Dermis microvascular lymphatic vessel endothelial cell (primary cell): Measurements from ENCODE around the gene SLC12A8. TPM values are rescaled to one million over a fixed set of nuclear protein-coding genes. Genes with fewer than 3 reads are reported as not detected.
A peak's percentile ranks its signal among the peaks of the same experiment; 100 is the strongest.

ENCODE experiments used
- DNase-seq, 2 donors: peaks; one replicate each; pipeline versions ENCODE4 v3.0.0 to v3.0.0-alpha.2; 2010; ENCODE audit warnings: low read depth in 2 of 2
- total RNA-seq: library from RNA; depleted of rRNA; stranded (reverse); fragments of >200 nt; gene quantifications from 2 replicates; pipeline ENCODE4 v1.2.1, GENCODE V29; 2014

Gene SLC12A8
- total RNA-seq, 1 donor from 2014 or later = 0.13 TPM

- no peak for DNase-seq
Measured at GRCh38 chr3:125219261-125219701, 6.7 kb upstream of the SLC12A8 start.

DNA sequence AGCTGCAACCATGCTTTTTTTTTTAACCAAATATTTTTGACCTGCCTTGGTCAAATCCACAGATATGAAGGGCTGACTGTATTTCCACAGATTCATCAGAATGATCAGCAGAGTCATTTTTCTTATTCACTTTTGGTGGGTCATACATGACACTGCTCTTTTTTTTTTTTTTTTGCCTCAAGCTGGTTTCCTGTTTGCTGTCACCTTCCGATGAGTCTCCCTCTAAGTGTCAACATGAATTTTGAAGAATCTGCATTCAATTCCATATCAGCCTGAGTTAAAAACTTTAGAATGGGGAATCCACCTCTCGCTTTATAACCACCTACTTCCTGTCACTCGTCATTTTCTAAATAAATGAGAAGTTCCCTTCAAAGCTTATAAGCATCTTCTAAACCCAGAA is 2.2 kb upstream of the SLC12A8 start:
- DNase-seq = peak in 1 of 2 donors; percentile 16

GRCh38 chr3:125213946-125214542 is 1.5 kb upstream of the SLC12A8 start:
- no peak for DNase-seq

DNA sequence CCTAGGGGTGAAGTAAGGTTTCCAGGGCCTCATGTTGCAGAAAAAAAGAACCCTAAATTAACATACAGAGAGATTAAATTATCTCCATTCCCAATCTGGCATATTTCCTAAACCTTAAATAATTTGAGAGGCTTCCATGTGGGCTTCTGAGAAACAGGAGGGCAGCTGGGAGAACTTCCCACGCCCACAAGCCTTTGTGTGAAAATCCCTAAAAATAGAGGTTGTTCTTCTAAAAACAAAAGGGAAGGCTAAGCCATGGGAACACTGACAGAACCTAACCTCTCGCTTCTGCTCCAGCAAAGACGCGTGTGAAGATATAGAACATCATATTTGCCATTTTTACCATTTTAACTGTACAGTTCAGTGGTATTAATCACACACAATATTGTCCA is 812 bp upstream of the SLC12A8 start:
- DNase-seq = no peak

DNA sequence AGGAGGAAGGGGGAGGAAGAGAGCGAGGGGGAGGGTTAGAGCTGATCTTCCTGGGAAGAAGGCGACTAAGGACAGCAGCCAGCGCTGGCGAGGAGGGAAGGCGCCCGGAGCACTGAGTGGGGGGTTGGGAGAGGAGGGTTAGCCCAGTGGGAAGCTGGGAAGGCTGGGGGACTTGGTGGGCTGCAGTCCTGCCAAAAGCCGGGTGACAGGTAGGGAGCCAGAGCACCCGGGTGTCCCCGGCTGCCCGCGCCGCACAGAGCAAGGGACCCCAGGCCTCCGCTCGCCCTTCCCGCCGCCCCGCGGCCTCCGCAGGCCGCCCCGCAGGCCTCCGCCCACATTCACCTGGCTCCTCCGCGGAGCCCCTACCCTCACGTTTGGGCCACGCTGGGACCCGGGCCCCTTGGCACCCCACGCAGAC is 448 bp downstream of the SLC12A8 start:
- DNase-seq = no peak

DNA sequence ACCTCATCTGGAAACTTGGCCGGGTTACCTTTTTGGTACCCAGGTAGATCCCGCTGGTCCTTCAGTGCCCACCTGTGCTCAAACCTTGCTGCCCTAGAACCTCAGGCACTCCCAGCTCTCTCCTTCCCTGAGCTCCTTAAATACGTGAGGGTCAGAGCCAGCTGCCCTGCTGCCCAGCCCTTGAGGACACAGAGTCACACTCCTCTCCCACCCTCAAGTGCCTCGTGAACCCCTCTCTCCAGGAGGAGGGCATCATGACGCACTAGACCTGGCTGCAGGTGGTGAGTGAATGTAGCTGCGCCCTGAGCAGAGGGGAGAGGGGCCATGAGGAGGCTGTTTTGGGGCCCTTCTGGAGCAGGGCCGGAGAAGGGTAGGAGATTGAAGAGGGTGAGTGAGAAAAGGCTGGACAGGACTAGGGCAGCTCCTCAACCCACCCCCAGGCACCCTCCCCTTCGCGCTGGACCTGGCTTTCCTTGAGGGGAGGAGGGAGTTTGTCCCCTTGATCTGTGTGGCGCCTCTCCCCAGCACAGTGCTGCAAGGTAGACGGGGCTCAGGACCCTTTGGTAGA is 941 bp downstream of the SLC12A8 start:
- DNase-seq = no peak

- no peak for DNase-seq
Measured at GRCh38 chr3:125207949-125208568, 4.5 kb downstream of the SLC12A8 start.

DNA sequence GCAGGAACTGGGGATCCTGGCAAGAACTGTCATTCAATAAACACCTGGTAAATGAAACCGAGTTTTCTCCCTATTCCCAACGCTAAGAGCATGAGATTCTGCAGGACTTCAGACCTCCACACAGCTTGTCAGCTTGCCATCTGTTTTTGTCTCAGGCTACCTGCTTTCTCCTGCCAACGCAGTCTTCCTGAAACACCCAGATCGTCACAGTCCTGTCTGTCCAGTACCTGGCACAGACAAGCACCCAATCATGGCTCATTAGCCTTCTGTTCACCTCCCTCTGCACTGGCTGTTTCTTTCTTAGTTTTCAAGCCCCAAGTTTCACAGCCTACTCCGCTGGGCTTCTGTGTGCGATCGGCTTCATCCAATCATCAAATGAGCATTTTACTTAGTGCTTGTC is 5.0 kb downstream of the SLC12A8 start:
- no peak for DNase-seq

DNA sequence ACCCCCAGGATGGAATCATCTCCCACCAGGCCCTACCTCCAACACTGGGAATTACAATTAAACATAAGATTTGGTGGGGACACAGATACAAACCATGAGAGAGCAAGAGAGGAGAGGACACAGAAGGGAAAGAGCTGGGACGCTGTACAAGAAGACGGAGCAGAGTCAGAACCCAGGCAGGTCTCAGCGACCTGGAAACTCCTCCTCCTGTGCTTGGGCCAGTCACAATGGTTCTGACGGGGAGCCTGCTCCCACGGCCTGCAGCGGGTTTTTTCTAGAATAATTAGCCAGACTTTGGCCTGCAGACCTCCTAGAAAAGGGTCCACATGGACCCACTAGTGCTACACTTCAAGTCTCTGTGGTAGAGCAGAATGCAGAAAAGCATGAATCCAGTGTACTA is 5.6 kb downstream of the SLC12A8 start:
- no peak for DNase-seq

DNA sequence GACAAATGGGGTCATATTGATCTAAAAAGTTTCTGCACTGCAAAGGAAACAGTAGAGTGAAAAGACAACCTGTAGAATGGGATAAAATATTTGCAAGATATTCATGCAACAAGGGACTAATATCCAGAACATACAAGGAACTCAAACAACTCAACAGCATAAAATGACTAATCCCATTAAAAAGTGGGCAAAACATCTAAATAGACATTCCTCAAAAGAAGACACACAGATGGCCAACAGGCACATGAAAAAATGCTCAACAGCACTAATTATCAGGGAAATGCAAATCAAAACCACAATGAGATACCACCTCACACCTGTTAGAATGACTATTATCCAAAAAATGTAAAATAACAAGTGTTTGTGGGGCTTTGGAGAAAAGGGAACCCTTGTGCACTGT is 8.8 kb downstream of the SLC12A8 start:
- DNase-seq = no peak

DNA sequence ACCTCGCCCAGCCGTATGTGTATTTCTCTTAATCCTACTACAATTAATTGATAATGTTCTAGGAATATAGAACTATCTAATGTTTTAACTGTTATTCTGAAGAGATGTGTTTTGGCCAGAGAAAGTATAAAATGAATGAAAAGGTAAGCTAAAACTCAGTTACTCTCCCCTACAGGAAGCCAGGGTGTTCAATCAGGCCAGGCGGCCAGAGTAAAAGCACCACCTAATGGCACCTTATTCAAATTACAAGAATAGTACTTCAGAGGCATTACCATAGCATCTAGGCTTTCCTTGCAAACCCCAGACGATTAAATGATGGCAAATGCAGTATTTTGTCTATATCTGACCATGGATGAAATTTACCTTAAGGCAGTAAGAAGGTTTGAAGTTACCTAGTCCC is 10.4 kb downstream of the SLC12A8 start:
- no peak for DNase-seq

- no peak for DNase-seq
Measured at GRCh38 chr3:125200731-125201139, 11.8 kb downstream of the SLC12A8 start.

GRCh38 chr3:125194849-125195601 is 17.5 kb downstream of the SLC12A8 start:
- no peak for DNase-seq

DNA sequence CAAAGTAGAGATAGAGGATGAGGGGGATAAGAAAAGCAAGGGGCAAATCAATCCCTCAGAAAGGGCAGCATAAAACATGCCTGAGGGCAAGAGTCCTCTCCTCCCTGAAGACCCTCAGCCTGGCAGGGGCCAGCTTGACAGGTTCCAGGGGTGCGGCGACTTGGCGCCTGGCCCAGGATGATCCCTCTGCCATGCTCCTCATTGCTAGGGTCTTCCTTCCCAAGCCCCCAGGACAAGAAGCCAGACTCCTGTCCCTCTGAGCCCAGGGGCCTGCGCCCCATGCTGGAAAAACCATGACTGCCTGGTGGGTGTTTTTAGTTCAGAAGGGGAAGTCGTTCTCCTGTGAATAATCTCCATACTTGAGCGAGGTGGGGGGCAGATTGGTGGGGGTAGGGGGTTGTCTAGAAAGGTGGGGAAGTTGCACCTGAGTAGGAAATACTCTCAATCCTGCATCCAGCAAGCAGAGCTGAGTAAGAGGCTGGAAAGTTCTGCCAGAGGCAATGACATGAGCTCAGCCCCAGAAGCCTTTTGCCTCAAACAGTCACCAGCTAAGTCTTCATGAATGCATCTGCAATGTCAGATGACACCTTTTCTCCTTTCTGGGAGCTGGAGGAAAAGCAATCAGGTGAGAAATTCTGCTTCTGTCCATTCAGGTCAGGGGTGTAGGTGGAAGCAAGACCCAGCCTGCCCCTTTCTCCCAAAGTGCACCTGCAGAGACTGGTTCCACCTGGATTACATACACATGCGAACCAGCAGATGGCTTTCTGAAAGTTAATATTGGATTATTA is 18.3 kb downstream of the SLC12A8 start:
- DNase-seq = no peak

GRCh38 chr3:125192190-125193035 is 20.1 kb downstream of the SLC12A8 start:
- DNase-seq = no peak

DNA sequence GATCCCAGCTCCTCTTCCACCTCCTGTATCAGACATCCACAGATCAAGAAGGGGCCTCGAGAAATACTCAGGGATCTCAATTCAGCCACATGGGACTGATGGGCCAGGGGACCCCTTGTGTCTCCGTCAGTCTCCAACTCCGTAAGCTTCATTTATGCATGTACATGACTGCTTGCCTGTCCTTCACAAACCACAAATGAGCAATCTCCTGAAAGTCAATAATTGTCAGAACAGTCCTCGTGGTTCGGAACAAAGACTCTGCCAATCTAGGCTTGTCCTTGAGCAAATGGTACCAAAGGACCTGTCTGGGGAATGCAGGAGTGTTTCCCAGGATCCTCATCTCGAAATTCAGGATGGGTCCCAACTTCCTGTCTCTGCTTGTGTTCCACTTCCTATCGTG is 20.8 kb downstream of the SLC12A8 start:
- no peak for DNase-seq

DNA sequence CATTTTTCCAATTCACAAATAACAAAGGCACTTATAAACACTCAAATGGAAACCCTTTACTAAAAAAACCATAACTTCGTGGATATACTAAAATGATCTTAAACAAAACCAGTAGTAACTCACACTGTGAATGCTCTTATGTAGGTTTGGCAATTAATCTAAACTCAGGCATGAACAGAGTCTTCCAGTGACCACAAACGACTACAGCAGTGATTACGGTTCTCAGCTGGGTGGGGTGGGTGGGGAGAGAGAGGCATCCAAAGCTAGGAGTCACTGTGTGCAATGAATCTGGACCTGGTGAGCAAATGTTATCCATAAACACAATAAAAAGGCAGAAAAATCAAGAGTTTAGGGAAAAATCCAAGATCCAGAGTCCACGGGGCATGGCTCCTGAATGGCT is 21.3 kb downstream of the SLC12A8 start:
- no peak for DNase-seq

GRCh38 chr3:125190786-125191185 is 21.8 kb downstream of the SLC12A8 start:
- no peak for DNase-seq

GRCh38 chr3:125189378-125190165 is 23.0 kb downstream of the SLC12A8 start:
- no peak for DNase-seq

- DNase-seq = no peak
Measured at GRCh38 chr3:125188955-125189354, 23.6 kb downstream of the SLC12A8 start.
